NCI-H2227 treated with DMSO at 0.1 percent for 48 hours (cell line): ENCODE measurements around the gene CIAO1.
A peak's percentile ranks its signal among the peaks of the same experiment; 100 is the strongest.
"Not testable (repeated sequence)": the region's sequence is repeated elsewhere in the genome, so short reads cannot be mapped to it uniquely, and the experiment has no call there.

Experiments used
- DNase-seq: peaks from one replicate; lab custom pipeline; 2025; lab: John Stamatoyannopoulos, UW

CIAO1 gene

GRCh38 chr2:96276787-96277499 lies 10.9 kb downstream of the CIAO1 start:
- no peak for DNase-seq

- no peak for DNase-seq
Measured at GRCh38 chr2:96287273-96287856, 21.3 kb downstream of the CIAO1 start.

GRCh38 chr2:96291751-96292150 lies 25.7 kb downstream of the CIAO1 start:
- DNase-seq = no peak

- not testable (repeated sequence) for DNase-seq
Measured at GRCh38 chr2:96294271-96294670, 28.2 kb downstream of the CIAO1 start.

GRCh38 chr2:96296925-96297324 lies 30.9 kb downstream of the CIAO1 start:
- DNase-seq = no peak

- DNase-seq = no peak
Measured at GRCh38 chr2:96301865-96302264, 35.8 kb downstream of the CIAO1 start.

GRCh38 chr2:96304606-96305005 lies 38.6 kb downstream of the CIAO1 start:
- DNase-seq = no peak

- DNase-seq = peak; percentile 94
Measured at GRCh38 chr2:96305091-96305978, 39.3 kb downstream of the CIAO1 start, which contains the start of gene SNRNP200. SNRNP200 (minus strand) TSS chr2:96305546; CDS start chr2:96305437, 109 bp downstream.

GRCh38 chr2:96305979-96306308 lies 39.9 kb downstream of the CIAO1 start:
- no peak for DNase-seq

GRCh38 chr2:96306370-96306769 lies 40.3 kb downstream of the CIAO1 start:
- DNase-seq = no peak

GRCh38 chr2:96308248-96308647 lies 42.2 kb downstream of the CIAO1 start:
- DNase-seq = peak; percentile 83

- no peak for DNase-seq
Measured at GRCh38 chr2:96315005-96315399, 49.0 kb downstream of the CIAO1 start.

GRCh38 chr2:96315400-96316071 lies 49.5 kb downstream of the CIAO1 start:
- no peak for DNase-seq

GRCh38 chr2:96316999-96317398 lies 51.0 kb downstream of the CIAO1 start:
- no peak for DNase-seq

GRCh38 chr2:96317584-96317997 lies 51.6 kb downstream of the CIAO1 start:
- no peak for DNase-seq

GRCh38 chr2:96318723-96319122 lies 52.7 kb downstream of the CIAO1 start:
- DNase-seq = no peak

- DNase-seq = no peak
Measured at GRCh38 chr2:96319396-96319795, 53.4 kb downstream of the CIAO1 start.

GRCh38 chr2:96320326-96320725 lies 54.3 kb downstream of the CIAO1 start:
- no peak for DNase-seq

- DNase-seq = peak; percentile 76
Measured at GRCh38 chr2:96320728-96321622, 55.0 kb downstream of the CIAO1 start.
